MG63 (cell line): Measurements from ENCODE around the gene SKP2. TPM values are rescaled to one million over a fixed set of nuclear protein-coding genes. Genes with fewer than 3 reads are reported as not detected.

Source experiments
- DNase-seq: peaks from one replicate; pipeline ENCODE4 v3.0.0-alpha.2; 2020
- H3K27me3 ChIP-seq: fragments of 250-450 bp; sonication (Bioruptor Pico); 2 replicates; pipeline ENCODE4 v1.5.1; 2020; ENCODE audit warnings: mild to moderate bottlenecking, moderate library complexity
- H3K36me3 ChIP-seq: fragments of 250-450 bp; sonication (Bioruptor Pico); 2 replicates; pipeline ENCODE4 v1.5.1; 2020; ENCODE audit warnings: mild to moderate bottlenecking, moderate library complexity
- H3K4me3 ChIP-seq: fragments of 250-450 bp; sonication (Bioruptor Pico); 2 replicates; pipeline ENCODE4 v1.5.1; 2020; ENCODE audit warnings: mild to moderate bottlenecking, moderate library complexity
- H3K9me3 ChIP-seq: fragments of 250-450 bp; sonication (Bioruptor Pico); 2 replicates; pipeline ENCODE4 v1.5.1; 2020; ENCODE audit warnings: mild to moderate bottlenecking, moderate library complexity
- total RNA-seq: library from RNA; depleted of rRNA; stranded (reverse); fragments of >200 nt; shearing (Covaris generic); gene quantifications from 2 replicates; pipeline ENCODE4 v1.2.3, GENCODE V29; 2014; ENCODE audit warnings: low replicate concordance; rRNA removed

The SKP2 gene
- total RNA-seq, 1 experiment from 2014 or later, result 38.6 TPM

- Histone ChIP-seq H3K27me3 (no peaks in the 10 kb centered on the region), H3K4me3 (no peak overlapping the region), H3K36me3 (peaks cover 30% of the 10 kb centered on the region), H3K9me3 (no peaks in the 10 kb centered on the region)
- no peak for DNase-seq
Observed at GRCh38 chr5:36215910-36216309, 64.0 kb downstream of the SKP2 start.

GRCh38 chr5:36217567-36217966, 65.7 kb downstream of the SKP2 start:
- Histone ChIP-seq H3K27me3 (no peaks in the 10 kb centered on the region), H3K9me3 (no peaks in the 10 kb centered on the region), H3K4me3 (no peak overlapping the region), H3K36me3 (peaks cover 36% of the 10 kb centered on the region)
- DNase-seq, result no peak

- peaks cover 36% of the 10 kb centered on the region for H3K36me3 ChIP-seq
- no peak for DNase-seq
- H3K4me3 ChIP-seq, result no peak overlapping the region
- no peaks in the 10 kb centered on the region for H3K27me3 ChIP-seq
- no peaks in the 10 kb centered on the region for H3K9me3 ChIP-seq
Observed at GRCh38 chr5:36217988-36218387, 66.1 kb downstream of the SKP2 start.

- H3K4me3 ChIP-seq, result no peak overlapping the region
- peaks cover 25% of the 10 kb centered on the region for H3K36me3 ChIP-seq
- no peaks in the 10 kb centered on the region for H3K9me3 ChIP-seq
- no peak for DNase-seq
- H3K27me3 ChIP-seq, result no peaks in the 10 kb centered on the region
Observed at GRCh38 chr5:36222620-36223019, 70.7 kb downstream of the SKP2 start.

- Histone ChIP-seq H3K4me3 (no peak overlapping the region), H3K9me3 (no peaks in the 10 kb centered on the region), H3K27me3 (no peaks in the 10 kb centered on the region), H3K36me3 (peaks cover 10% of the 10 kb centered on the region)
- no peak for DNase-seq
Observed at GRCh38 chr5:36227046-36227445, 75.1 kb downstream of the SKP2 start.

GRCh38 chr5:36228505-36228904, 76.6 kb downstream of the SKP2 start:
- Histone ChIP-seq H3K9me3 (no peaks in the 10 kb centered on the region), H3K27me3 (no peaks in the 10 kb centered on the region), H3K36me3 (peaks cover 10% of the 10 kb centered on the region), H3K4me3 (no peak overlapping the region)
- no peak for DNase-seq

GRCh38 chr5:36230151-36230790, 78.4 kb downstream of the SKP2 start:
- no peaks in the 10 kb centered on the region for H3K9me3 ChIP-seq
- no peak for DNase-seq
- peaks cover 5% of the 10 kb centered on the region for H3K36me3 ChIP-seq
- no peaks in the 10 kb centered on the region for H3K27me3 ChIP-seq
- no peak overlapping the region for H3K4me3 ChIP-seq

- Histone ChIP-seq H3K4me3 (no peak overlapping the region), H3K36me3 (no peaks in the 10 kb centered on the region), H3K27me3 (no peaks in the 10 kb centered on the region), H3K9me3 (no peaks in the 10 kb centered on the region)
- DNase-seq, result no peak
Observed at GRCh38 chr5:36232533-36232932, 80.6 kb downstream of the SKP2 start.

Other genes starting within 250 kb of the SKP2 start
- not detected in 2 replicates for gene CAPSL, start 213.5 kb upstream of the SKP2 start, total RNA-seq
- not detected in 2 replicates for gene UGT3A1, start 160.7 kb upstream of the SKP2 start, total RNA-seq
- gene UGT3A2, start 85.2 kb upstream of the SKP2 start, total RNA-seq, result not detected in 2 replicates
- 6.4 and 8.4 TPM in 2 replicates for gene LMBRD2, start 224 bp upstream of the SKP2 start, total RNA-seq
- 33.9 and 51.1 TPM in 2 replicates for gene NADK2, start 89.8 kb downstream of the SKP2 start, total RNA-seq
- not detected in 2 replicates for gene RANBP3L, start 149.8 kb downstream of the SKP2 start, total RNA-seq